GM12873 (cell line): ENCODE results near the gene TBL1X.

Experiments used
- TF ChIP-seq, protein P1 (sequence below): IDR thresholded peaks from 2 replicates; pipeline ENCODE4 v1.5.1; 2012; ENCODE audit warnings: low read depth, mild to moderate bottlenecking, moderate library complexity, low read length, control low read depth; ENCODE audit not compliant: insufficient read depth; ENCODE audit errors: missing control alignments

TBL1X gene

DNA sequence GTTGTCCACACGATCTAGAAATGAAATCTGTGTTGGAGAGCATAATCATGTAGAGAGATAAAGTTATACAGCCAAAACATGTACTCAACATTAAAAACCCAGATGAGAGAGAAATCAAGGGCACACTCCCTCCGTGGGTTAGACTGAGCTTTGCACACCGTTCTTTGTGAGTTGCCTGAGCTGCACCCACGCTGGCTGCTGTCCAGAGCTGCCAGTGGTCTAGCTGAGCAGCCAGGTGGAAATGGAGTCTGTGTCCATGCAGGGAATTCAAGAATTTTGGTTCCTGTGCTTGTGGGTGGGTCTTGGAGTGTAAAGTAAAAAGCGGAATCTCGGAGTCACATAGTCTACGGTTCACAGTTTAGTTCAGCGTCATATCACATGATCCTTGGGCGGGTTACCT is 216.2 kb downstream of the TBL1X start:
- TF ChIP-seq, protein P1, sequence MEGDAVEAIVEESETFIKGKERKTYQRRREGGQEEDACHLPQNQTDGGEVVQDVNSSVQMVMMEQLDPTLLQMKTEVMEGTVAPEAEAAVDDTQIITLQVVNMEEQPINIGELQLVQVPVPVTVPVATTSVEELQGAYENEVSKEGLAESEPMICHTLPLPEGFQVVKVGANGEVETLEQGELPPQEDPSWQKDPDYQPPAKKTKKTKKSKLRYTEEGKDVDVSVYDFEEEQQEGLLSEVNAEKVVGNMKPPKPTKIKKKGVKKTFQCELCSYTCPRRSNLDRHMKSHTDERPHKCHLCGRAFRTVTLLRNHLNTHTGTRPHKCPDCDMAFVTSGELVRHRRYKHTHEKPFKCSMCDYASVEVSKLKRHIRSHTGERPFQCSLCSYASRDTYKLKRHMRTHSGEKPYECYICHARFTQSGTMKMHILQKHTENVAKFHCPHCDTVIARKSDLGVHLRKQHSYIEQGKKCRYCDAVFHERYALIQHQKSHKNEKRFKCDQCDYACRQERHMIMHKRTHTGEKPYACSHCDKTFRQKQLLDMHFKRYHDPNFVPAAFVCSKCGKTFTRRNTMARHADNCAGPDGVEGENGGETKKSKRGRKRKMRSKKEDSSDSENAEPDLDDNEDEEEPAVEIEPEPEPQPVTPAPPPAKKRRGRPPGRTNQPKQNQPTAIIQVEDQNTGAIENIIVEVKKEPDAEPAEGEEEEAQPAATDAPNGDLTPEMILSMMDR, result no peak

- TF ChIP-seq, protein P1, result no peak
Measured at GRCh38 chrX:9681422-9681821, 216.6 kb downstream of the TBL1X start.

- TF ChIP-seq, protein P1, result no peak
Measured at GRCh38 chrX:9682456-9682855, 217.6 kb downstream of the TBL1X start.

GRCh38 chrX:9682861-9683260 is 218.0 kb downstream of the TBL1X start:
- TF ChIP-seq, protein P1, result no peak

GRCh38 chrX:9683350-9683749 is 218.5 kb downstream of the TBL1X start:
- TF ChIP-seq, protein P1, result no peak

- TF ChIP-seq, protein P1, result no peak
Measured at GRCh38 chrX:9687899-9688298, 223.0 kb downstream of the TBL1X start.

GRCh38 chrX:9688833-9689232 is 224.0 kb downstream of the TBL1X start:
- TF ChIP-seq, protein P1, result no peak
